Stimulated activated CD4-positive, alpha-beta T cell treated with anti-CD3 and anti-CD28 coated beads, TNF-alpha, amount 100 ng/mL, for 24 hours (primary cell): ENCODE results near the gene IDE.
"Not testable (repeated sequence)": the region's sequence is repeated elsewhere in the genome, so short reads cannot be mapped to it uniquely, and the experiment has no call there.

Experiments
- DNase-seq, 3 experiments: peaks; one replicate each; pipeline ENCODE4 v3.0.0-alpha.2; 2020; ENCODE audit warnings: low read depth in 3 of 3

Gene IDE

GRCh38 chr10:92573798-92574547, at the start of gene IDE:
Gene IDE, minus strand, starts transcription at chr10:92574093. Its CDS starts 74 bp downstream, at chr10:92574019.
- DNase-seq: peak; percentile 58 to 82 (median 69)

GRCh38 chr10:92619368-92619767, 45.5 kb upstream of the IDE start:
- no peak for DNase-seq

GRCh38 chr10:92615515-92615914, 41.6 kb upstream of the IDE start:
- no peak for DNase-seq

GRCh38 chr10:92604841-92605240, 30.9 kb upstream of the IDE start:
- DNase-seq: no peak

GRCh38 chr10:92598321-92598720, 24.4 kb upstream of the IDE start:
- DNase-seq: no peak

DNA sequence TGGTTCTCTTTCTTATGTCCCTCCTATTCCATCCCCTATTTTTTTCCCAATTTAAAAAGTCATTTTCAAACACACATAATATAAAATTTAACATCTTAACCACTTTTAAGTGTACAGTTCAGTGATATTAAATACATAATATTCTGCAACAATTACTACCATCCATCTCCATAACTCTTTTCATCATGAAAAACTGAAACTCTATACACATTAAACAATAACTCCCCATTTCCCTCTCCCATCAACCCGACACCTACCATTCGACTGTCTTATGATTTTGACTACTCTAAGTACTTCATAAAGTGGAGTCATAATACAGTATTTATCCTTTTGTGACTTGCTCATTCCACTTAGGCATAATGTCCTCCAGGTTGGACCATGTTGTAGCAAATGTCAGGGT, 21.6 kb upstream of the IDE start:
- DNase-seq: no peak

DNA sequence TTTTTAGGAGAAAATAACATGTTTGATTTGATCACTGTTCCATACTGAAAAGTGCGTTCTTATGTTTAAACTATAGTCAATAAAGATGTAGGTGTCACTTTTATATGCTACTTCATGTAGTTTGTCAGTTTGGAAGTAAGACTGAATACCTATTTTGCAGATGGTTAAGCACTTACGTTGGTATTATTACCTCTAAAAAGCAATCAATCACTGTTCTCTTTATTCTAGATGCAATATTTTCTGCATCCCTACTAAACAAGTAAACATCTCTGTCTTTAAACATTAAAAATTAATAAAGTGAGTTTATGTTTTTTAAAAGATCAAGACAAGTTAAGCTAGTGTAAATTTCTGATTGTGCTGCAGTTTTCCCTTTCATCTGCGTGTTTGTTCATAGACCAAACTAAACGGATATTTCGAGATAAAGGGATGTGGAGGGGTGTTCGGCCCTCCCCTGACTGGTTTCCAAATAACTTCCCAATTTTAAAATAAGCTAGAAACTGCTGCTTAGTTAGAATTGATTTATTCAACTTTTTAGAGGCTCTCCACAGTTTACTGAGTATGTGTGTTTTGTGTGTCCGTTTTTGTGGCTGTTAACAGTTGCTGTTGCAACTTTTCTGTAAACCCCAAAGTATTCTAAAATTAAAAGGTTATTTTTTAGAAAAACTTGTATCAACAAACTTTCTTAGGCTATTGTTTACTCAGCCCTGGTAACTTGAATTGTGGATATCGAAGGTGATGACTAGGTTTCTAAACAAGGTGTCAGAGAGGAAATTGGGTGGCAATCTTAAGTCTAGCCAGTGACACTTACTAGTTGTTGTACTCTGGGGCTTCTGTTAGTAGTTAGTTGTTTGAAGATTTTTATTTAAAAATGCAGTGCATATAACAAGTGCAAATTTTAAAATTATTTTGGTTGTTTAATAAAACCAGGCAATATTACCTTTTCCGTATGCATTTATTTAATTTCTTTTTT, 20.0 kb upstream of the IDE start:
- DNase-seq: no peak

DNA sequence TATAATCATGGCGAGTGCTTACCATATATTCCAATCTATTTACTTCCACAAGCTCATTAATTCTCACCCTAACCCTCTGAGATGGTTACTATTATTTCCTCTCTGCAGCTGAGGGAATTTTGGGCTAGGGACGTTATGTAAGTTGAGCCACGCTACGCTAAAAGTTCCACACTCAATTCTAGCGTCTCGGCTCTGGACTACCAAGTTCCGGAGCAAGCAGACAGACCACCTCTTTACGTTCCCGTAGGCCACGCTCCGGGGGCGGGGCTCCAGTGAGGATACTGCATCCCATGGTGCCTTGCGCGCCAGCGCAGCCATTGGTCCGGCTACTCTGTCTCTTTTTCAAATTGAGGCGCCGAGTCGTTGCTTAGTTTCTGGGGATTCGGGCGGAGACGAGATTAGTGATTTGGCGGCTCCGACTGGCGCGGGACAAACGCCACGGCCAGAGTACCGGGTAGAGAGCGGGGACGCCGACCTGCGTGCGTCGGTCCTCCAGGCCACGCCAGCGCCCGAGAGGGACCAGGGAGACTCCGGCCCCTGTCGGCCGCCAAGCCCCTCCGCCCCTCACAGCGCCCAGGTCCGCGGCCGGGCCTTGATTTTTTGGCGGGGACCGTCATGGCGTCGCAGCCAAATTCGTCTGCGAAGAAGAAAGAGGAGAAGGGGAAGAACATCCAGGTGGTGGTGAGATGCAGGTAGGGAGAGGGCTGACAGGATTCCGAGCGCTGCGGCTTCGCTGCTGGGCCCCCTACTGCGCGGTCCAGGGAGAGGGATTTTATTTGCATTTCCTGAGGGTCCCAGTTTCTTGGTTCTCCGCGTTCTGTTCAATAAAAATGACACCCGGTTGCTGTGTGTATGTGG, 19.1 kb upstream of the IDE start, which contains the start of gene KIF11:
TSS of gene KIF11 (plus strand) at position 370 of the 858 bp plus-strand sequence. CDS start at position 616, 246 bp downstream.
- peak; percentile 88 to 98 (median 94) for DNase-seq

DNA sequence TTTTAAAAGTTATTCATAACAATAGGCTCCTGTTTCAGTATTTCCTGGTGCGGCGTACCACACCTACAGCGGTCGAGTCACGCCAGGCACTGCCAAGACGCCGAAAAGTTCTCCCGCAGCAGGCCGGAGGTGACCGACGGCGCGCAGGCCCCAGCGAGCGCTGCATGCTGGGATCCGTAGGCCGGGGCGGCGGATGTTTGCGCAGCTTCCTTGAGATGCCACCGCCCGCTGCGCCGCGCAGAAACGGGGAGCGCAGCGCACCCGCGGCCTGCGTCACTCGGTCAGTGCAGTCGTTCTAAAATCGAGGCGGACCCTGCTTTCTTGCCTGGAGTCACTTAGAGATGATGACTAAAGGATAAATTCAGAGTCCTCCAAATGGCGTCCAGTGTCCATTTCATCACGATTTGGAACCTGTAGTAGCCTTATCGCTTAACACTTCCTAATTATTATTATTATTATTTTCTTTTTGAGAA, 17.7 kb upstream of the IDE start:
- DNase-seq: peak; percentile 74 to 87 (median 78)

DNA sequence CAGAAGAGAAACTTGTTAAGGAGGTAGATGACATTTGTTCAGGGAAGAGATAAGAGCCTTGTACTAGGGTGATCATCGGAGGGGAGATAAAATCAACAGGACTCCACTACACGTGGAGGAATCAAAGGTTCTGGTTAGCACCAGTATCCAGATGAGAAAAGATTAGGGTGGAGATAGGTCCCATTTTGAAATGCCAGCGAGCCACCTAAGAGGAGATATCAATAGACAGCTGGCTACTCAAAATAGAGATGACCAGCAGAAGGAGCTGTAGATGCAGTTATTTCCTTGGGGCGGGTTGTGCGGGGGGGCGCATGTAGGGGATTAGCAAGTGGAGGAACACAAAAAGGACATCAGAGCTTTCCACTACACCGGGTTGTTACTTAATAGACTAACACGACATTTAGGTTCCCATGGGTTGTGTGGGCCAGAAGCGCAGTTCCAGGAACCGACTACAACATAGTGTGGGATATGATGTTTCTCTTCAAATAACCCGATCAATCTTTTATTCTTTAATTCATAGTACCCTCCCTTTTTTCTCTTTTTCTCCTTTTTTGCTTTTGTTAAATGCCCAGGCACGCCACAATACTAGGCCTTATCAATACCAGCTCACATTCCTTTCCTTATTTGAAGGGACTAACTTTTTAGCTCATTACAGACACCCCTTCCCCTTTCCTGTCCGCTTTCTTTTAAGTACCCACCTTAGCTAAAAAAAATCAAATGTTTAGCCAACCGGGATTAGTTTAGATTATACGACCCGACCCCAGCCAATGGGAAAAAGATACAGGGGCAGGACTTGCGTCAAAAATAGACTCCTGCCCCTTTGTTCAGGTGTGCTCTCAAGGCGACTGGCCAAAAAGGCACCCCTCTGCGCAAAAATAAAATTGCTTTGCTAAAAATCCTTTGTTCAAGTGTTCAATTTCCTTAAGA, 17.0 kb upstream of the IDE start:
- DNase-seq: no peak

- DNase-seq: not testable (repeated sequence)
These were observed 8.5 kb upstream of the IDE start for GRCh38 chr10:92582347-92582746.

DNA sequence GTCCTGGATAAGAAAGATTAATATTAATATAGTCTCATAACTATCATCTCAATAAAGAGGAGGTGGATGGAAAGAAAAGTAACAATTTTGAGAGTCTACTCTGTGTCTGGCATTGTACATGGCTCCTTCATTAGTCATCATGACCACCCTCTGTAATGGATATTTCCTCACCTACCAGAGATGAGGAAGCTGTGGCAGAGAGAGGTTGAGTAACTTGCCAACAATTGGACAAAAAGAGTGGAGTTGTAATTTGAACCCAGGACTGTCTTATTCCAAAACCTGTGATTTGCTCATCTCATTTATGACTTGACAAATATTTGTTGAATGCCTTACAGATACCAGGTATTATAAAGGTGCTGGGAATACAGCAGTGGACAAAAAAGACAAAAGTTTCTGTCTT, 2.1 kb upstream of the IDE start:
- DNase-seq: no peak

DNA sequence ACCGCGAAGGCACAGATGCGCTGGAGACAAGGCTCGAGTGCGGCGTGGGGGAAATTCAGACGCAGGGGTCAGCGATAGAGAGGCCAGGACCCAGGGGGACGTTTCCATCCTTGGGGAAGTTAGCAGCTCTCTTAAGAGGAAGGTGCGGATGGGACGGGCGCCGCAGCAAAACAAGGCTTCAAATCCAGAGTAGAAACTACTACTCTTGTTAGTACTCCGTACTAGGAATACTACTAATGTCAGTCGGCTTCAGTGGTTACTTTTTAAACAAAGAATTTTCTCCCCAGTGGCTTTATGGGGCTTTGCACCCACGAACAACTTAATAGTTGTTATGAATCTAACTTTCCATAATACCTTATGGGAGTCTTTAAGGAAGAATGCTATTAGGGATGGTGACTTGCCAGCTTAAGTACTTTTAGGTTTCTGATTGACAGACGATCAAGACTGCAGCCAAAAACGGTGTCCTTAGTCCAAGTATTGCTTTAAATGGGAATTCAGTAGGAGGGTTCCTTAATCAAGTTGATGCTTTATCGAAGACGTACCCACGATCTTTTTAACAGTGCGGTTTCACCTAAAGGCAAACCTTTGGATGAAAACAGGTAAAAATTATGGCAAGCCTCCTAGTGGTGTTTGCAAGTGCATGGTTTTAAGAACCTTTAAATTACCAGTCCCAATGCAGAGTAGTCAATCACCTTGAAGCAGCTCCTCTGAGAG, 812 bp upstream of the IDE start:
- DNase-seq: no peak

- DNase-seq: peak in 1 of 3 experiments; percentile 29
These were observed 649 bp downstream of the IDE start for GRCh38 chr10:92573091-92573797.

DNA sequence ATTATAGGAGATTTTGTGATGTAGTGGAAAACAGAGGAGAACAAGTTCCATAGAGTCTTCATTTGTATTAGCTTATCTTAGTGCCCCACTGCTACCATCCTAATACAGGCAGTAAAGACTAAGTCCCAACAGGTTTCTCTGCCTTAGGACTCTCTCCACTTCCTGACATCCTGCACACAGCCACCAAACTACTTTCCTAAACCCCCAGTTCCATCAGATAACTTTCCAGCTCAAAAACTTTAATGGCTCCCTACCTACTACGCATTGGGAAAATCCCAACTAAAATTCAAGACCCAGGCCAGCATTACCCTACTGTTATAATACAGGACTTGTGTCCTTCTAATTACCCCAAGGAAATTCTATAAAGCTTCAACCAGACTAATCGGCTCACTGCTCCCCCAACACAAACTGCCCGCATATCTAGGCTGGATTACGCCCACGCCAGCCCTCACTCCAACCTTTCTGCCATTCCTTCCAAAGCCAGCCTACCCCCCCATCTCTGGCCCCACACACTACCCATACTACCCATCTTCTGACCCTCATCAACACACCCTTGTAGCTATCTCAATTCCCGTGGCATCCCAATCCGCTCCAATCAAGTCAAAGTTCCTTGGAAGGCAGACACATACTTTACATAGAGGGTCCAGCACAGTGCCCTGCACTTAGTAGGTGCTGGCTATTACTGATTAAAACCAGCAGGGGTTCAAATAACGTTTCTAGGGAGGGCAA, 1.4 kb downstream of the IDE start:
- DNase-seq: no peak

DNA sequence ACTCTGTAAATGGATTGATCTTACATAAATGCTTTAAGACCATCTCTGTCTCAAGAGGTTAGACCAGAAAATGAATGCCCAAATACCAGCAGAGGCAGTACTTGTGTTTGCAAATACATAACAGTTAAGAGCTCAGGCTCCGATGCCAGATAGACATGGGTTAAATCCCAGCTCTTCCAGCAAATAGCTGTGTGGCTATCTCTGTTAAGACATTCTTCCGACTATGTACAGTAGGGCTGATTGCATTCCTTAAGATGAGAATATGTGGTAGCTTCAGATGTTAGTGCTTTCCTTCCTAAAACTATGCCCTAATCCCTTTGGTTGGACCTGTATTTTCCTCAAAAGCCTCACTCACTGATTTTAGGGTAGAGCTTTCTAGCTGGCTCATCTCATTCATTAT, 2.2 kb downstream of the IDE start:
- no peak for DNase-seq

DNA sequence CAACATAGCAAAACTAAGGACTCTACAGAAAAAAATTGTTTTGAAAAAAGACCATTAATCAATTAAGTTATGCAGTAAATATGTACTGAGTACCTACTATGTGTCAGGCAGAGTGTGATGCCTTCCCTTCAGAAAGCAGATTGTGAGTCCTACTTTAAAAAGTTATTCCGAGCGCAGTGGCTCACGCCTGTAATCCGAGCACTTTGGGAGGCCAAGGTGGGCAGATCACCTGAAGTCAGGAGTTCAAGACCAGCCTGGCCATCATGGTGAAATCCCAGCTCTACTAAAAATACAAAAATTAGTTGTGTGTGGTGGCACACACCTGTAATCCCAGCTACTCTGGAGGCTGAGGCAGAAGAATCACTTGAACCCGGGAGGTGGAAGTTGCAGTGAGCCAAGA, 4.2 kb downstream of the IDE start:
- DNase-seq: not testable (repeated sequence)

- DNase-seq: no peak
These were observed 4.8 kb downstream of the IDE start for GRCh38 chr10:92569071-92569470.
